ENCODE data around the gene ASB10. TPM values are rescaled to one million over a fixed set of nuclear protein-coding genes. Genes with fewer than 3 reads are reported as not detected.
A peak's percentile ranks its signal among the peaks of the same experiment; 100 is the strongest.

Gene ASB10
- total and polyA plus RNA-seq, 2 of the 13 experiments (the other 11 are each of a cell fraction or from before 2014, with no cell fraction given) = not detected

GRCh38 chr7:151226875-151227782, 40.1 kb upstream of the ASB10 start, which contains the start of gene ABCF2 (continued):
- TF ChIP-seq, protein P1, sequence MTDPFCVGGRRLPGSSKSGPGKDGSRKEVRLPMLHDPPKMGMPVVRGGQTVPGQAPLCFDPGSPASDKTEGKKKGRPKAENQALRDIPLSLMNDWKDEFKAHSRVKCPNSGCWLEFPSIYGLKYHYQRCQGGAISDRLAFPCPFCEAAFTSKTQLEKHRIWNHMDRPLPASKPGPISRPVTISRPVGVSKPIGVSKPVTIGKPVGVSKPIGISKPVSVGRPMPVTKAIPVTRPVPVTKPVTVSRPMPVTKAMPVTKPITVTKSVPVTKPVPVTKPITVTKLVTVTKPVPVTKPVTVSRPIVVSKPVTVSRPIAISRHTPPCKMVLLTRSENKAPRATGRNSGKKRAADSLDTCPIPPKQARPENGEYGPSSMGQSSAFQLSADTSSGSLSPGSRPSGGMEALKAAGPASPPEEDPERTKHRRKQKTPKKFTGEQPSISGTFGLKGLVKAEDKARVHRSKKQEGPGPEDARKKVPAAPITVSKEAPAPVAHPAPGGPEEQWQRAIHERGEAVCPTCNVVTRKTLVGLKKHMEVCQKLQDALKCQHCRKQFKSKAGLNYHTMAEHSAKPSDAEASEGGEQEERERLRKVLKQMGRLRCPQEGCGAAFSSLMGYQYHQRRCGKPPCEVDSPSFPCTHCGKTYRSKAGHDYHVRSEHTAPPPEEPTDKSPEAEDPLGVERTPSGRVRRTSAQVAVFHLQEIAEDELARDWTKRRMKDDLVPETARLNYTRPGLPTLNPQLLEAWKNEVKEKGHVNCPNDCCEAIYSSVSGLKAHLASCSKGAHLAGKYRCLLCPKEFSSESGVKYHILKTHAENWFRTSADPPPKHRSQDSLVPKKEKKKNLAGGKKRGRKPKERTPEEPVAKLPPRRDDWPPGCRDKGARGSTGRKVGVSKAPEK (CRISPR knock-in tag; IDR thresholded peaks at IDR 0.05; ENCODE audit: borderline replicate concordance) = peak; percentile 62; the same call in 1 of the 2 replicates
- TF ChIP-seq ZNF672 (CRISPR knock-in tag; IDR thresholded peaks at IDR 0.05) (no peak), ZFP36L2 (CRISPR knock-in tag; IDR thresholded peaks at IDR 0.05) (no peak), BCL6 (CRISPR knock-in tag; IDR thresholded peaks at IDR 0.05) (no peak), NBN (conservative IDR thresholded peaks at IDR 0.05) (no peak), RBM22 (optimal IDR thresholded peaks at IDR 0.05; ENCODE audit: low read length) (no peak), ZNF704 (CRISPR knock-in tag; IDR thresholded peaks at IDR 0.05; ENCODE audit: borderline replicate concordance) (0 out of 2 replicates have a peak, but pooled peaks have one; percentile 63), ZKSCAN8 (CRISPR knock-in tag; IDR thresholded peaks at IDR 0.05; ENCODE audit: borderline replicate concordance) (no peak), NFIC (IDR thresholded peaks at IDR 0.05; ENCODE audit: low read length) (no peak), MED13 (CRISPR knock-in tag; IDR thresholded peaks at IDR 0.05) (no peak), SATB2 (CRISPR knock-in tag; IDR thresholded peaks at IDR 0.05) (no peak), CHD4 (IDR thresholded peaks at IDR 0.05; ENCODE audit: borderline replicate concordance, low read length) (no peak), ZBTB34 (CRISPR knock-in tag; IDR thresholded peaks at IDR 0.05) (0 out of 2 replicates have a peak, but pooled peaks have one; percentile 20), HMG20A (CRISPR knock-in tag; IDR thresholded peaks at IDR 0.05; ENCODE audit: borderline replicate concordance) (0 out of 2 replicates have a peak, but pooled peaks have one; percentile 16), STAG1 (CRISPR knock-in tag; IDR thresholded peaks at IDR 0.05) (no peak), CHCHD3 (CRISPR knock-in tag; IDR thresholded peaks at IDR 0.05) (no peak), SAP130 (CRISPR knock-in tag; IDR thresholded peaks at IDR 0.05; ENCODE audit: low read depth) (peak; percentile 93), TOE1 (CRISPR knock-in tag; IDR thresholded peaks at IDR 0.05) (no peak)
- TF ChIP-seq, protein P2, sequence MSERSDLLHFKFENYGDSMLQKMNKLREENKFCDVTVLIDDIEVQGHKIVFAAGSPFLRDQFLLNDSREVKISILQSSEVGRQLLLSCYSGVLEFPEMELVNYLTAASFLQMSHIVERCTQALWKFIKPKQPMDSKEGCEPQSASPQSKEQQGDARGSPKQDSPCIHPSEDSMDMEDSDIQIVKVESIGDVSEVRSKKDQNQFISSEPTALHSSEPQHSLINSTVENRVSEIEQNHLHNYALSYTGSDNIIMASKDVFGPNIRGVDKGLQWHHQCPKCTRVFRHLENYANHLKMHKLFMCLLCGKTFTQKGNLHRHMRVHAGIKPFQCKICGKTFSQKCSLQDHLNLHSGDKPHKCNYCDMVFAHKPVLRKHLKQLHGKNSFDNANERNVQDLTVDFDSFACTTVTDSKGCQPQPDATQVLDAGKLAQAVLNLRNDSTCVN (CRISPR knock-in tag; IDR thresholded peaks at IDR 0.05; ENCODE audit: borderline replicate concordance) = 0 out of 2 replicates have a peak, but pooled peaks have one; percentile 20
- TF ChIP-seq, protein P3, sequence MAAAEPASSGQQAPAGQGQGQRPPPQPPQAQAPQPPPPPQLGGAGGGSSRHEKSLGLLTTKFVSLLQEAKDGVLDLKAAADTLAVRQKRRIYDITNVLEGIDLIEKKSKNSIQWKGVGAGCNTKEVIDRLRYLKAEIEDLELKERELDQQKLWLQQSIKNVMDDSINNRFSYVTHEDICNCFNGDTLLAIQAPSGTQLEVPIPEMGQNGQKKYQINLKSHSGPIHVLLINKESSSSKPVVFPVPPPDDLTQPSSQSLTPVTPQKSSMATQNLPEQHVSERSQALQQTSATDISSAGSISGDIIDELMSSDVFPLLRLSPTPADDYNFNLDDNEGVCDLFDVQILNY (CRISPR knock-in tag; conservative IDR thresholded peaks at IDR 0.05) = no peak
- TF ChIP-seq, protein P4, sequence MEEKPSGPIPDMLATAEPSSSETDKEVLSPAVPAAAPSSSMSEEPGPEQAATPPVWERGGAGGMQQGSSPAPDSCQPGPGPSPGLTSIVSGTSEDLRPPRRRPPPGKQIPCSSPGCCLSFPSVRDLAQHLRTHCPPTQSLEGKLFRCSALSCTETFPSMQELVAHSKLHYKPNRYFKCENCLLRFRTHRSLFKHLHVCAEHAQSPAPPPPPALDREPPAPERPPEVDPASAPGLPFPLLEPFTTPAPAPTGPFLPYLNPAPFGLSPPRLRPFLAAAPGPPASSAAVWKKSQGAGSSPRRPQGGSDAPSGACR (CRISPR knock-in tag; IDR thresholded peaks at IDR 0.05) = no peak
